ENCODE data around the gene GPX6.
"Not testable (repeated sequence)": the region's sequence is repeated elsewhere in the genome, so short reads cannot be mapped to it uniquely, and the experiment has no call there.

Gene GPX6

GRCh38 chr6:28523241-28523622 lies 7.6 kb upstream of the GPX6 start:
- no peak for DNase-seq

GRCh38 chr6:28522594-28523240 lies 7.1 kb upstream of the GPX6 start:
- DNase-seq = no peak

DNA sequence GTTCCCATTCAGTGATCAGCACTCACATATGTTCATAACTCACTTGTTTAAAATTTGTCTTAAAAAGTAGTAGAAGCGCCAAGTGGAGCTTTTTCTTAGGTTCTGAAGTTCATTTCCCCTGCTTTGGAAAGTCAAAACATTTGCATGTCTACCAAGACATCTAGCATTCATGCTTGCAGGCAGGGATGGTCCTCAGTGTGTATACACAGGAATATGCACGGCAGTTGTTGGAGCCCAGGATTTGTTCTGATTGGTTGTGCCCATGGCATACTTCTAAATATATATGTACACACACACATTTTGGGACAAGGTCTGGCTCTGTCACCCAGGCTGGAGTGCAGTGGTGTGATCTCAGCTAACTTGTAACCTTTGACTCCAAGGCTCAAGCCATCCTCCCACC lies 2.4 kb upstream of the GPX6 start:
- no peak for DNase-seq

GRCh38 chr6:28512387-28512786 lies 3.2 kb downstream of the GPX6 start:
- DNase-seq = not testable (repeated sequence)

- DNase-seq = no peak
Measured at GRCh38 chr6:28511628-28512300, 3.8 kb downstream of the GPX6 start.

GRCh38 chr6:28506807-28507475 lies 8.7 kb downstream of the GPX6 start:
- DNase-seq = no peak

- no peak for DNase-seq
Measured at GRCh38 chr6:28505733-28506132, 9.9 kb downstream of the GPX6 start.

- DNase-seq = not testable (repeated sequence)
Measured at GRCh38 chr6:28502709-28503305, 12.8 kb downstream of the GPX6 start.

- not testable (repeated sequence) for DNase-seq
Measured at GRCh38 chr6:28502136-28502535, 13.5 kb downstream of the GPX6 start.

DNA sequence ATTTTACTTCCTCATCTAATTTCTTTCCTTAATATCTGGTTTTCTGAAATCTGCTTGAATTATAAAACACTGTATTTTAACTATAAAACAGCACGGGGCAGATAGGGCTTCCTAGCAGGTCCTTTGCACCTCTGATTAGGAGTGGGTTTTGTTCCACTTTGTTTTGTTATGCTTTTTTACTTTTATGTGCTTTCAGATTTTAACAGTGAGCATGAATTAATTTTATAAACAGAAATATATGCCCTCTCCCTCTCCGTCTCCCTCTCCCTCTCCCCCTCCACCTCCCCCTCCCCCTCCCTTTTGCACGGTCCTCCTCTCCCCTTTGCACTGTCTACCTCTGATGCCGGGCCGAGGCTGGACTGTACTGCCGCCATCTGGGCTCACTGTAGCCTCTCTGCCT lies 14.3 kb downstream of the GPX6 start:
- DNase-seq = no peak

- DNase-seq = no peak
Measured at GRCh38 chr6:28497893-28498292, 17.7 kb downstream of the GPX6 start.

GRCh38 chr6:28497306-28497705 lies 18.3 kb downstream of the GPX6 start:
- DNase-seq = no peak

DNA sequence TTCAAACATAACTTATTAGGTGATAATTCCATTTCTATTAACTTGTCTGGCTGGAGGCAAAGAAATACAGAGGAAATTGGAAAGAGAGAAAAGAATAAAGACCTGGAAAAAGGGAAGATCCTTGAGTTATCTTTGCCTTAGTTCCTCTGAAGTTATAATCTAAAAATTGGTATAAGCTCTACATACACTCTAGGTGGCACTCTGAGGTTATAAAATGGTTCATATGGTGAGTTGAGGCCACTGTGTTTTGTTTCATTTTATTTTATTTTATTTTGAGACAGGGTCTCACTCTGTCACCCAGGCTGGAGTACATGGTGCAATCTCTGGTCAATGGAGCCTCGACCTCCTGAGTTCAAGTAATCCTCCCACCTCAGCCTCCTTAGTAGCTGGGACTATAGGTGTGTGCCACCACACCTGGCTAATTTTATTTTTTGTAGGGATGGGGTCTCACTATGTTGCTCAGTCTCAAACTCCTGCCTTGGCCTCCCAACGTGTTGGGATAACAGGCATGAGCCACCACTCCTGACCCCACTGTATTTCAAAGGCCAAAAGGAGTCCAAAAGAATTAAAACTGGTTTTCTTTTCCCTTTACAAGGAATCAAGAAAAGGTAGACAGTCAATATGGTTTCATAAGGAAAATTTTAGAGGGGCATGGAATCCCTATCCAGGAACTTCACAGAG lies 19.4 kb downstream of the GPX6 start:
- no peak for DNase-seq

GRCh38 chr6:28491984-28492317 lies 23.6 kb downstream of the GPX6 start:
- DNase-seq = no peak

GRCh38 chr6:28490205-28490890 lies 25.2 kb downstream of the GPX6 start:
- no peak for DNase-seq

DNA sequence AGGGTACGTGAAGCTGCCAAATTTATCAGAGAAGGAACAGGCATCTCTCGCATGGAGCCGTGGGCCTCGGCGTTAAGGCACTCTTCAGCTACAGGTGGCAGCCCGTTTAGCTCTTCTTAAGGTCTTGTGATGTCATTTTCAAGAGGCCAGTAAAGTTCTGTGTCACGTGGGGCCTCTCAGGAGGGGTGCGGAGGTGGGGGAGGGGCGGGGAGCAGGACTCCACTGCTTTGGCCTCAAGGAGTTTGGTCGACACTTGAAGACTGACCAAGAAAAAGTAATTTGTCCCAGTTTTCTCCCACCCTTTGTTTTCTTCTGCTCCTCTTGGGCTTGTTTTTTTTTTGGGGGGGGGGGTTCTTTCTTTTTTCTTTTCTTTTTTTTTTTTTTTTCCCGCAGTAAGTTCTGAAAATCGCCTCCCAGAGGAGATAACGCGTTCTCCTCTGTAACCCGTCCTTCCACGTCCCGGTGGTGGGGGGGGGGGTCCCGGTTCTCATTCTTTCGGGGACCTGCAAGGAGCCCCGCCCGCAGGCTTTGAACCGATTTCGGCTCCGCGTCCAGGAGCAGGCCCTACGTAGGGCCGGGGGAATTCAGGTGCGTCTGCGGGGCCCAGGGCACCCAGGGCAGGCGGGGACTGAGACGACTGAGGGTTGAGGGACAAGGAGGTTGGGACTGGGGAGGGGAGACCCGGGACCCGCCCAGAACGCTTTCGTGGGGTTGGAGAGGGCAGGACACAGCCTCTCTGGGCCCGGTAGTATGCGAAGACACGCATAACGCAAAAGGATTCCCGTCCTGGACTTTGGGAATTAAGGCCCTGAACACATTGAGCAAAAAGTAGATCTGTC lies 26.0 kb downstream of the GPX6 start:
- DNase-seq = no peak

- DNase-seq = no peak
Measured at GRCh38 chr6:28488916-28489365, 26.7 kb downstream of the GPX6 start.

DNA sequence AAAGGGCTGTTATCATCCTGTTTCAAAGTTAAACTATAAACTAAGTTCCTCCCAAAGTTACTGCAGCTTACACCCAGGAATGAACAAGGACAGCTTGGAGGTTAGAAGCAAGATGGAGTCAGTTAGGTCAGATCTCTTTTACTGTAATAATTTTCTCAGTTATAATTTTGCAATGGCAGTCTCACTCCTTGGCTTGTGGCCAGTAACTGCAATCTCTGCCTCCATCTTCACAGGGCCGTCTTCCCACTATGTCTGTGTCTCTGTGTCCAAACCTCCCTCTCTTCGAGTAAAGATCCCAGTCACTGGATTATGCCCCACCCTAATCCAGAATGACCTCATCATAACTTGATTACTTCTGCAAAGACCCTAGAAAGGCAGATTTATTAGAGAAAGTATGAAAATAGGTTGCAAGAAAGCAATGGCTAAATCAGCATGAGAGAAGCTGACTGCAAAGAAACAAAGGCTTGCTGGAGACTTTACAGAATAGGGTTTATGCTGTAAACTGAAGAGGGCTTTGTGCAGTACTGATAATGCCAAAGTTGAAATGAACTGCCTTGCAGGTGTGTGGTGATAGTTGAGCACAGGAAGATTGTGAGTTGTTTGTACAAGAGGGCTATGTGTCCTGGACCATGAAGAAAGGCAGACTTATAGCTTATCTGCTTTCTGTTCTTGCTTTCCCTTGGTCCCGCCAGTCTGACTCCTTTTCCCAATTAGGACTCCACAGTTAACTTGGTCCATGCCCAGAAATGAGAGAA lies 28.4 kb downstream of the GPX6 start:
- DNase-seq = no peak

DNA sequence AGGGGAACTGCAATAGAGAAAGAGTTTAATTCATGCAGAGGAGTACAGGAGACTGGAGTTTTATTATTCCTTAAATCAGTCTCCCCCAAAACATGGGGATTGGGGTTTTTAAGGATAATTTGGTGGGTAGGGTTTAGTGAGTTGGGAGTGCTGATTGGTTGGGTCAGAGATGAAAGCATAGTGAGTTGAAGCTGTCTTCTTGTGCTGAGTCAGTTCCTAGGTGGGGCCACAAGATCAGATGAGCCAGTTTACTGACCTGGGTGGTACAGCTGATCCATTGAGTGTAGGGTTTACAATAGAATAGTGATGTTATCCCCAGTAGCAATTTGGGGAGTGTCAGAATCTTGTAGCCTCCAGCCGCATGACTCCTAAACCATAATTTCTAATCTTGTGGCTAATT lies 29.1 kb downstream of the GPX6 start:
- DNase-seq = no peak

- no peak for DNase-seq
Measured at GRCh38 chr6:28485482-28485881, 30.1 kb downstream of the GPX6 start.
